OCI-M2 (cell line): ENCODE measurements around the gene EIF4A3.

ENCODE experiments used
- DNase-seq: peaks from one replicate; lab custom pipeline; 2025; ENCODE audit not compliant: unreplicated experiment; lab: John Stamatoyannopoulos, UW

EIF4A3 gene

GRCh38 chr17:80147035-80147822 is at the start of gene EIF4A3:
Gene EIF4A3 (minus strand): TSS chr17:80147128. CDS start chr17:80146961, 167 bp downstream.
- peak; percentile 81 for DNase-seq

GRCh38 chr17:80196652-80197051 is 49.7 kb upstream of the EIF4A3 start:
- DNase-seq: no peak

- no peak for DNase-seq
Observed at GRCh38 chr17:80195671-80196529, 49.0 kb upstream of the EIF4A3 start.

- no peak for DNase-seq
Observed at GRCh38 chr17:80195141-80195540, 48.2 kb upstream of the EIF4A3 start.

- no peak for DNase-seq
Observed at GRCh38 chr17:80191865-80192661, 45.1 kb upstream of the EIF4A3 start.

GRCh38 chr17:80191192-80191591 is 44.3 kb upstream of the EIF4A3 start:
- DNase-seq: no peak

GRCh38 chr17:80190716-80191115 is 43.8 kb upstream of the EIF4A3 start:
- no peak for DNase-seq

- DNase-seq: no peak
Observed at GRCh38 chr17:80189611-80190010, 42.7 kb upstream of the EIF4A3 start.

- no peak for DNase-seq
Observed at GRCh38 chr17:80187515-80187941, 40.6 kb upstream of the EIF4A3 start.

GRCh38 chr17:80187090-80187489 is 40.2 kb upstream of the EIF4A3 start:
- no peak for DNase-seq

GRCh38 chr17:80185968-80186367 is 39.0 kb upstream of the EIF4A3 start:
- no peak for DNase-seq

GRCh38 chr17:80184423-80184714 is 37.4 kb upstream of the EIF4A3 start:
- DNase-seq: no peak

- no peak for DNase-seq
Observed at GRCh38 chr17:80183581-80184422, 36.9 kb upstream of the EIF4A3 start.

- no peak for DNase-seq
Observed at GRCh38 chr17:80182845-80183223, 35.9 kb upstream of the EIF4A3 start.

- DNase-seq: no peak
Observed at GRCh38 chr17:80182118-80182844, 35.4 kb upstream of the EIF4A3 start.

GRCh38 chr17:80181431-80181830 is 34.5 kb upstream of the EIF4A3 start:
- no peak for DNase-seq

- DNase-seq: no peak
Observed at GRCh38 chr17:80180192-80180591, 33.3 kb upstream of the EIF4A3 start.

GRCh38 chr17:80177986-80178595 is 31.2 kb upstream of the EIF4A3 start:
- no peak for DNase-seq

- DNase-seq: no peak
Observed at GRCh38 chr17:80176757-80177156, 29.8 kb upstream of the EIF4A3 start.

GRCh38 chr17:80173916-80174315 is 27.0 kb upstream of the EIF4A3 start:
- DNase-seq: no peak
